ENCODE data around the gene C5orf63.

The C5orf63 gene

GRCh38 chr5:127089191-127089590 is 15.9 kb upstream of the C5orf63 start:
- Histone ChIP-seq H3K27me3 (ENCODE audit: control insufficient read depth, insufficient read depth, low read length) (no peaks in the 10 kb centered on the region), H3K4me1 (ENCODE audit: control insufficient read depth, low read depth, low read length) (peaks cover 4% of the 10 kb centered on the region), H3K9ac (ENCODE audit: low read length) (no peak overlapping the region), H3K4me3 (ENCODE audit: low read length) (no peak overlapping the region), H3K9me3 (ENCODE audit: control insufficient read depth, low read depth, low read length) (no peaks in the 10 kb centered on the region), H3K27ac (ENCODE audit: low read length) (no peak overlapping the region), H3K36me3 (ENCODE audit: control insufficient read depth, low read depth, low read length) (no peaks in the 10 kb centered on the region)

- Histone ChIP-seq H3K9me3 (ENCODE audit: control insufficient read depth, low read depth, low read length) (no peaks in the 10 kb centered on the region), H3K36me3 (ENCODE audit: control insufficient read depth, low read depth, low read length) (no peaks in the 10 kb centered on the region), H3K27me3 (ENCODE audit: control insufficient read depth, insufficient read depth, low read length) (no peaks in the 10 kb centered on the region), H3K9ac (ENCODE audit: low read length) (no peak overlapping the region), H3K4me3 (ENCODE audit: low read length) (no peak overlapping the region), H3K4me1 (ENCODE audit: control insufficient read depth, low read depth, low read length) (peaks cover 4% of the 10 kb centered on the region), H3K27ac (ENCODE audit: low read length) (no peak overlapping the region)
Observed at GRCh38 chr5:127088251-127088650, 14.9 kb upstream of the C5orf63 start.

- H3K27ac ChIP-seq (ENCODE audit: low read length) = no peak overlapping the region
- no peak overlapping the region for H3K4me3 ChIP-seq (ENCODE audit: low read length)
- no peaks in the 10 kb centered on the region for H3K27me3 ChIP-seq (ENCODE audit: control insufficient read depth, insufficient read depth, low read length)
- H3K9me3 ChIP-seq (ENCODE audit: control insufficient read depth, low read depth, low read length) = no peaks in the 10 kb centered on the region
- H3K4me1 ChIP-seq (ENCODE audit: control insufficient read depth, low read depth, low read length) = peaks cover 4% of the 10 kb centered on the region
- H3K9ac ChIP-seq (ENCODE audit: low read length) = no peak overlapping the region
- H3K36me3 ChIP-seq (ENCODE audit: control insufficient read depth, low read depth, low read length) = no peaks in the 10 kb centered on the region
Observed at GRCh38 chr5:127086589-127086988, 13.3 kb upstream of the C5orf63 start.

GRCh38 chr5:127085796-127086195 is 12.5 kb upstream of the C5orf63 start:
- Histone ChIP-seq H3K9me3 (ENCODE audit: control insufficient read depth, low read depth, low read length) (no peaks in the 10 kb centered on the region), H3K4me3 (ENCODE audit: low read length) (no peak overlapping the region), H3K4me1 (ENCODE audit: control insufficient read depth, low read depth, low read length) (peaks cover 5% of the 10 kb centered on the region), H3K9ac (ENCODE audit: low read length) (no peak overlapping the region), H3K27me3 (ENCODE audit: control insufficient read depth, insufficient read depth, low read length) (no peaks in the 10 kb centered on the region), H3K27ac (ENCODE audit: low read length) (no peak overlapping the region), H3K36me3 (ENCODE audit: control insufficient read depth, low read depth, low read length) (no peaks in the 10 kb centered on the region)

GRCh38 chr5:127085371-127085770 is 12.1 kb upstream of the C5orf63 start:
- H3K27ac ChIP-seq (ENCODE audit: low read length) = no peak overlapping the region
- peaks cover 10% of the 10 kb centered on the region for H3K4me1 ChIP-seq (ENCODE audit: control insufficient read depth, low read depth, low read length)
- H3K36me3 ChIP-seq (ENCODE audit: control insufficient read depth, low read depth, low read length) = no peaks in the 10 kb centered on the region
- H3K4me3 ChIP-seq (ENCODE audit: low read length) = no peak overlapping the region
- H3K9ac ChIP-seq (ENCODE audit: low read length) = no peak overlapping the region
- H3K9me3 ChIP-seq (ENCODE audit: control insufficient read depth, low read depth, low read length) = no peaks in the 10 kb centered on the region
- no peaks in the 10 kb centered on the region for H3K27me3 ChIP-seq (ENCODE audit: control insufficient read depth, insufficient read depth, low read length)

- Histone ChIP-seq H3K36me3 (ENCODE audit: control insufficient read depth, low read depth, low read length) (no peaks in the 10 kb centered on the region), H3K4me3 (ENCODE audit: low read length) (no peak overlapping the region), H3K9ac (ENCODE audit: low read length) (no peak overlapping the region), H3K4me1 (ENCODE audit: control insufficient read depth, low read depth, low read length) (peaks cover 17% of the 10 kb centered on the region), H3K27me3 (ENCODE audit: control insufficient read depth, insufficient read depth, low read length) (no peaks in the 10 kb centered on the region), H3K27ac (ENCODE audit: low read length) (no peak overlapping the region), H3K9me3 (ENCODE audit: control insufficient read depth, low read depth, low read length) (no peaks in the 10 kb centered on the region)
Observed at GRCh38 chr5:127084656-127085055, 11.4 kb upstream of the C5orf63 start.

- Histone ChIP-seq H3K9ac (ENCODE audit: low read length) (no peak overlapping the region), H3K9me3 (ENCODE audit: control insufficient read depth, low read depth, low read length) (no peaks in the 10 kb centered on the region), H3K27ac (ENCODE audit: low read length) (no peak overlapping the region), H3K4me3 (ENCODE audit: low read length) (no peak overlapping the region), H3K4me1 (ENCODE audit: control insufficient read depth, low read depth, low read length) (peaks cover 16% of the 10 kb centered on the region), H3K36me3 (ENCODE audit: control insufficient read depth, low read depth, low read length) (no peaks in the 10 kb centered on the region), H3K27me3 (ENCODE audit: control insufficient read depth, insufficient read depth, low read length) (no peaks in the 10 kb centered on the region)
Observed at GRCh38 chr5:127083711-127084110, 10.4 kb upstream of the C5orf63 start.

- Histone ChIP-seq H3K36me3 (ENCODE audit: control insufficient read depth, low read depth, low read length) (no peaks in the 10 kb centered on the region), H3K4me1 (ENCODE audit: control insufficient read depth, low read depth, low read length) (peaks cover 38% of the 10 kb centered on the region), H3K27me3 (ENCODE audit: control insufficient read depth, insufficient read depth, low read length) (no peaks in the 10 kb centered on the region), H3K9ac (ENCODE audit: low read length) (peak overlapping the region; percentile 31), H3K27ac (ENCODE audit: low read length) (no peak overlapping the region), H3K9me3 (ENCODE audit: control insufficient read depth, low read depth, low read length) (no peaks in the 10 kb centered on the region), H3K4me3 (ENCODE audit: low read length) (peak overlapping the region; percentile 11)
Observed at GRCh38 chr5:127079994-127080491, 6.7 kb upstream of the C5orf63 start.

- Histone ChIP-seq H3K9ac (ENCODE audit: low read length) (no peak overlapping the region), H3K27me3 (ENCODE audit: control insufficient read depth, insufficient read depth, low read length) (no peaks in the 10 kb centered on the region), H3K4me1 (ENCODE audit: control insufficient read depth, low read depth, low read length) (peaks cover 38% of the 10 kb centered on the region), H3K27ac (ENCODE audit: low read length) (no peak overlapping the region), H3K9me3 (ENCODE audit: control insufficient read depth, low read depth, low read length) (no peaks in the 10 kb centered on the region), H3K4me3 (ENCODE audit: low read length) (no peak overlapping the region), H3K36me3 (ENCODE audit: control insufficient read depth, low read depth, low read length) (no peaks in the 10 kb centered on the region)
Observed at GRCh38 chr5:127077366-127077765, 4.1 kb upstream of the C5orf63 start.

GRCh38 chr5:127076315-127077129 is 3.2 kb upstream of the C5orf63 start:
- no peaks in the 10 kb centered on the region for H3K27me3 ChIP-seq (ENCODE audit: control insufficient read depth, insufficient read depth, low read length)
- no peaks in the 10 kb centered on the region for H3K9me3 ChIP-seq (ENCODE audit: control insufficient read depth, low read depth, low read length)
- H3K4me3 ChIP-seq (ENCODE audit: low read length) = no peak overlapping the region
- no peaks in the 10 kb centered on the region for H3K36me3 ChIP-seq (ENCODE audit: control insufficient read depth, low read depth, low read length)
- H3K9ac ChIP-seq (ENCODE audit: low read length) = no peak overlapping the region
- H3K27ac ChIP-seq (ENCODE audit: low read length) = no peak overlapping the region
- H3K4me1 ChIP-seq (ENCODE audit: control insufficient read depth, low read depth, low read length) = peaks cover 38% of the 10 kb centered on the region

- Histone ChIP-seq H3K4me1 (ENCODE audit: control insufficient read depth, low read depth, low read length) (peaks cover 36% of the 10 kb centered on the region), H3K27me3 (ENCODE audit: control insufficient read depth, insufficient read depth, low read length) (no peaks in the 10 kb centered on the region), H3K4me3 (ENCODE audit: low read length) (no peak overlapping the region), H3K36me3 (ENCODE audit: control insufficient read depth, low read depth, low read length) (no peaks in the 10 kb centered on the region), H3K27ac (ENCODE audit: low read length) (no peak overlapping the region), H3K9ac (ENCODE audit: low read length) (no peak overlapping the region), H3K9me3 (ENCODE audit: control insufficient read depth, low read depth, low read length) (no peaks in the 10 kb centered on the region)
Observed at GRCh38 chr5:127074466-127074865, 1.2 kb upstream of the C5orf63 start.

- H3K9ac ChIP-seq (ENCODE audit: low read length) = no peak overlapping the region
Observed at GRCh38 chr5:127070243-127070642, 3.1 kb downstream of the C5orf63 start.

More at GRCh38 chr5:127070243-127070642, 3.1 kb downstream of the C5orf63 start:
- Histone ChIP-seq H3K4me1 (ENCODE audit: control insufficient read depth, low read depth, low read length) (peaks cover 16% of the 10 kb centered on the region), H3K4me3 (ENCODE audit: low read length) (no peak overlapping the region), H3K27ac (ENCODE audit: low read length) (no peak overlapping the region), H3K36me3 (ENCODE audit: control insufficient read depth, low read depth, low read length) (no peaks in the 10 kb centered on the region), H3K9me3 (ENCODE audit: control insufficient read depth, low read depth, low read length) (no peaks in the 10 kb centered on the region), H3K27me3 (ENCODE audit: control insufficient read depth, insufficient read depth, low read length) (no peaks in the 10 kb centered on the region)
